GM12891 (cell line): Measurements from ENCODE around the gene CDHR4.
"Not testable (repeated sequence)": the region's sequence is repeated elsewhere in the genome, so short reads cannot be mapped to it uniquely, and the experiment has no call there.

Experiments used
- POLR2A ChIP-seq: IDR thresholded peaks from 2 replicates; pipeline ENCODE4 v1.6.1; 2011; ENCODE audit warnings: low read depth, low read length, control low read depth
- POLR2AphosphoS5 ChIP-seq: IDR thresholded peaks from 2 replicates; pipeline ENCODE4 v1.6.1; 2011; ENCODE audit warnings: low read depth, low read length, control low read depth
- POU2F2 ChIP-seq: IDR thresholded peaks from 2 replicates; pipeline ENCODE4 v1.6.1; 2011; ENCODE audit warnings: low read depth, mild to moderate bottlenecking, control low read depth, low read length, moderate library complexity

DNA sequence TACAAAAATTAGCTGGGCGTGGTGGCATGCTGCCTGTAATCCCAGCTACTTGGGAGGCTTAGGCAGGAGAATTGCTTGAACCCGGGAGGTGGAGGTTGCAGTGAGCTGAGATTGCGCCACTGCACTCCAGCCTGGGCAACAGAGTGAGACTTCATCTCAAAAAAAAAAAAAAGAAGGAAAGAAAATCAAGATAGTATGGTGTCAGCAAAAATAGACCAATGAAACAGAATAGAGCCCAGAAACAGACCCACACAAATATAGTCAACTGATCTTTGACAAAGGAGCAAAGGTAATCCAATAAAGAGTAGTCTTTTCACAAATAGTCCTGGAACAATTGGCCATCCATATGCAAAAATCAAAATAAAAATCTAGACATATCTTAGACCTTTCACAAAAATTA is 23.5 kb upstream of the CDHR4 start:
- not testable (repeated sequence) for TF ChIP-seq POLR2AphosphoS5, POU2F2, POLR2A
